HG03571 (cell line): Measurements from ENCODE around the gene GGNBP2.

ENCODE experiments used
- ATAC-seq: cut with Tn5 transposase; IDR thresholded peaks from one replicate; pipeline ENCODE4 v1.9.1; 2021; ENCODE audit not compliant: unreplicated experiment

Gene GGNBP2

GRCh38 chr17:36547776-36548175 is 3.1 kb downstream of the GGNBP2 start:
- ATAC-seq, result no peak

- ATAC-seq, result no peak
These were observed 6.0 kb downstream of the GGNBP2 start for GRCh38 chr17:36550491-36551417.

- ATAC-seq, result no peak
These were observed 8.7 kb downstream of the GGNBP2 start for GRCh38 chr17:36553459-36553858.

GRCh38 chr17:36566081-36566480 is 21.4 kb downstream of the GGNBP2 start:
- no peak for ATAC-seq

- ATAC-seq, result no peak
These were observed 30.3 kb downstream of the GGNBP2 start for GRCh38 chr17:36575028-36575427.

GRCh38 chr17:36576793-36577192 is 32.1 kb downstream of the GGNBP2 start:
- no peak for ATAC-seq

GRCh38 chr17:36578671-36579070 is 34.0 kb downstream of the GGNBP2 start:
- no peak for ATAC-seq

GRCh38 chr17:36583787-36584186 is 39.1 kb downstream of the GGNBP2 start:
- no peak for ATAC-seq

GRCh38 chr17:36586138-36586537 is 41.4 kb downstream of the GGNBP2 start:
- ATAC-seq, result no peak

GRCh38 chr17:36590082-36590481 is 45.4 kb downstream of the GGNBP2 start:
- ATAC-seq, result no peak

GRCh38 chr17:36591434-36592315 is 47.0 kb downstream of the GGNBP2 start, which contains the start of gene DHRS11:
Gene DHRS11, plus strand, starts transcription at chr17:36591879. Its CDS starts 131 bp downstream, at chr17:36592010.
- ATAC-seq, result peak; percentile 80

GRCh38 chr17:36592316-36592715 is 47.6 kb downstream of the GGNBP2 start:
- no peak for ATAC-seq

- ATAC-seq, result no peak
These were observed 48.1 kb downstream of the GGNBP2 start for GRCh38 chr17:36592716-36593321.

GRCh38 chr17:36593656-36594316 is 49.1 kb downstream of the GGNBP2 start:
- ATAC-seq, result no peak

GRCh38 chr17:36594626-36595401 is 50.1 kb downstream of the GGNBP2 start:
- no peak for ATAC-seq

- no peak for ATAC-seq
These were observed 52.5 kb downstream of the GGNBP2 start for GRCh38 chr17:36597226-36597625.

GRCh38 chr17:36597866-36598777 is 53.4 kb downstream of the GGNBP2 start:
- ATAC-seq, result no peak

- no peak for ATAC-seq
These were observed 54.3 kb downstream of the GGNBP2 start for GRCh38 chr17:36598951-36599401.
